SK-N-SH (cell line): ENCODE measurements around the gene NT5C1A. TPM values are rescaled to one million over a fixed set of nuclear protein-coding genes. Genes with fewer than 3 reads are reported as not detected.

Source experiments
- CTCF ChIA-PET: fragments of 300-600, 350-600 bp; formaldehyde crosslinking; extraction: SDS; loops from one replicate; lab custom pipeline; 2021; lab: Yijun Ruan, JAX
- POLR2A ChIA-PET: fragments of 350-600 bp; sonication (Branson Sonifier 250); formaldehyde crosslinking; extraction: SDS; loops from one replicate; lab custom pipeline; 2020; ENCODE audit warnings: antibody characterized with exemption, inconsistent platforms; lab: Yijun Ruan, JAX
- DNase-seq: peaks from one replicate; pipeline ENCODE4 v3.0.0; 2012
- H2AFZ ChIP-seq: fragments of 200-600 bp; sonication (generic); 2 replicates; pipeline ENCODE4 v1.8.1; 2016; ENCODE audit warnings: antibody characterized with exemption, mild to moderate bottlenecking, low read depth
- H3F3A ChIP-seq: fragments of 200-600 bp; sonication (generic); replicated peaks from 2 replicates; pipeline ENCODE3; 2016; ENCODE audit warnings: antibody characterized with exemption, mild to moderate bottlenecking; ENCODE audit not compliant: insufficient read depth
- H3K27ac ChIP-seq, 2 experiments: fragments of 200-500 bp in 1 of 2; fragments of 200-600 bp in 1 of 2; sonication (Bioruptor generic) in 1 of 2; sonication (generic), shearing (Covaris generic) in 1 of 2; 2 replicates each; pipeline versions ENCODE4 v1.5.1 to v1.6.1; 2014 to 2016; ENCODE audit warnings: low read depth in 2 of 2, inconsistent platforms in 1 of 2, low read length in 1 of 2, mild to moderate bottlenecking in 1 of 2, mixed read lengths in 1 of 2
- H3K27me3 ChIP-seq: fragments of 200-600 bp; sonication (generic), shearing (Covaris generic); 2 replicates; pipeline ENCODE4 v1.6.1; 2016; ENCODE audit warnings: mixed run types; ENCODE audit not compliant: insufficient read depth
- H3K36me3 ChIP-seq, 2 experiments: fragments of 200-500 bp in 1 of 2; fragments of 200-600 bp in 1 of 2; sonication (Bioruptor generic) in 1 of 2; sonication (generic) in 1 of 2; replicated peaks in 1 of 2; 2 replicates each; pipeline versions ENCODE3 to v1.5.1; 2014 to 2016; ENCODE audit warnings: low read length in 1 of 2, mild to moderate bottlenecking in 1 of 2; ENCODE audit not compliant: insufficient read depth in 2 of 2, control insufficient read depth in 1 of 2
- H3K4me1 ChIP-seq, 2 experiments: fragments of 200-500 bp in 1 of 2; fragments of 200-600 bp in 1 of 2; sonication (Bioruptor generic) in 1 of 2; sonication (generic), shearing (Covaris generic) in 1 of 2; 2 replicates each; pipeline versions ENCODE4 v1.5.1 to v1.6.1; 2014 to 2016; ENCODE audit warnings: low read depth in 1 of 2, low read length in 1 of 2, mixed run types in 1 of 2; ENCODE audit not compliant: insufficient read depth in 2 of 2, control insufficient read depth in 1 of 2
- H3K4me2 ChIP-seq: fragments of 200-600 bp; sonication (generic), shearing (Covaris generic); 2 replicates; pipeline ENCODE4 v1.6.1; 2017; ENCODE audit warnings: mixed run types
- H3K4me3 ChIP-seq, 2 experiments: fragments of 200-500 bp in 1 of 2; fragments of 200-600 bp in 1 of 2; sonication (Bioruptor generic) in 1 of 2; sonication (generic), shearing (Covaris generic) in 1 of 2; 2 replicates each; pipeline versions ENCODE4 v1.5.1 to v1.8.1; 2014 to 2016; ENCODE audit warnings: low read depth in 2 of 2, inconsistent platforms in 1 of 2, low read length in 1 of 2, mild to moderate bottlenecking in 1 of 2, mixed read lengths in 1 of 2, moderate library complexity in 1 of 2
- H3K79me2 ChIP-seq: fragments of 200-600 bp; sonication (generic); 2 replicates; pipeline ENCODE4 v1.8.1; 2017; ENCODE audit warnings: mild to moderate bottlenecking; ENCODE audit not compliant: insufficient read depth
- H3K9ac ChIP-seq: fragments of 200-600 bp; sonication (generic); 2 replicates; pipeline ENCODE4 v1.6.1; 2017; ENCODE audit warnings: mixed run types
- H3K9me2 ChIP-seq: fragments of 200-600 bp; sonication (generic); 2 replicates; pipeline ENCODE4 v1.6.1; 2017; ENCODE audit warnings: mixed run types
- H3K9me3 ChIP-seq: fragments of 200-600 bp; sonication (generic); 2 replicates; pipeline ENCODE4 v1.6.1; 2017; ENCODE audit warnings: mixed run types, mild to moderate bottlenecking, moderate library complexity
- H4K20me1 ChIP-seq: fragments of 200-600 bp; sonication (generic); 2 replicates; pipeline ENCODE4 v1.6.1; 2017; ENCODE audit warnings: mild to moderate bottlenecking, mixed run types; ENCODE audit not compliant: insufficient read depth
- CHD2 ChIP-seq: fragments of 150-350 bp; IDR thresholded peaks from 2 replicates; pipeline ENCODE4 v1.6.1; 2018; ENCODE audit warnings: low read length; ENCODE audit not compliant: partially characterized antibody
- CTCF ChIP-seq: fragments of 200-600 bp; sonication (generic); IDR thresholded peaks from 2 replicates; pipeline ENCODE4 v1.6.1; 2017; ENCODE audit warnings: antibody characterized with exemption, mild to moderate bottlenecking, moderate library complexity
- ELF1 ChIP-seq: IDR thresholded peaks from 2 replicates; pipeline ENCODE4 v1.4.0; 2012
- FOXJ3 ChIP-seq: sonication (generic); formaldehyde crosslinking; IDR thresholded peaks from 2 replicates; pipeline ENCODE4 v1.5.1; 2020; ENCODE audit warnings: mild to moderate bottlenecking, missing genetic modification reagents
- FOXM1 ChIP-seq: IDR thresholded peaks from 2 replicates; pipeline ENCODE4 v1.4.0; 2012; ENCODE audit warnings: low read depth, mild to moderate bottlenecking
- JUND ChIP-seq: IDR thresholded peaks from 2 replicates; pipeline ENCODE4 v1.4.0; 2012
- MXI1 ChIP-seq: IDR thresholded peaks from 2 replicates; pipeline ENCODE4 v1.6.1; 2012; ENCODE audit warnings: mild to moderate bottlenecking, low read depth, low read length, improper control_type of control experiment
- NRF1 ChIP-seq: IDR thresholded peaks from 2 replicates; pipeline ENCODE4 v1.6.1; 2012; ENCODE audit warnings: low read depth, mild to moderate bottlenecking, low read length
- POLR2AphosphoS5 ChIP-seq: IDR thresholded peaks from 2 replicates; pipeline ENCODE4 v1.6.1; 2012; ENCODE audit warnings: low read depth, low read length
- RAD21 ChIP-seq: IDR thresholded peaks from 2 replicates; pipeline ENCODE4 v1.6.1; 2012; ENCODE audit warnings: mild to moderate bottlenecking, low read length
- RCOR1 ChIP-seq: fragments of 150-350 bp; IDR thresholded peaks from 2 replicates; pipeline ENCODE4 v1.6.1; 2017; ENCODE audit warnings: antibody characterized with exemption, low read length
- RXRA ChIP-seq: IDR thresholded peaks from 2 replicates; pipeline ENCODE4 v1.4.0; 2012; ENCODE audit warnings: low read depth, mild to moderate bottlenecking, borderline replicate concordance
- SMC3 ChIP-seq: IDR thresholded peaks from 2 replicates; pipeline ENCODE4 v1.6.1; 2012; ENCODE audit warnings: low read depth, low read length, improper control_type of control experiment
- TAF1 ChIP-seq: IDR thresholded peaks from 2 replicates; pipeline ENCODE4 v1.6.1; 2012; ENCODE audit warnings: low read depth, mild to moderate bottlenecking, low read length, moderate library complexity, borderline replicate concordance
- TCF12 ChIP-seq: IDR thresholded peaks from 2 replicates; pipeline ENCODE4 v1.4.0; 2012
- TEAD4 ChIP-seq: IDR thresholded peaks from 2 replicates; pipeline ENCODE4 v1.4.0; 2012; ENCODE audit warnings: mild to moderate bottlenecking, borderline replicate concordance; ENCODE audit not compliant: insufficient read depth
- USF1 ChIP-seq: IDR thresholded peaks from 2 replicates; pipeline ENCODE4 v1.4.0; 2012; ENCODE audit warnings: low read depth, borderline replicate concordance
- USF2 ChIP-seq: fragments of 150-350 bp; IDR thresholded peaks from 2 replicates; pipeline ENCODE4 v1.6.1; 2017; ENCODE audit warnings: antibody characterized with exemption, low read length, low read depth, borderline replicate concordance
- ZBTB33 ChIP-seq: IDR thresholded peaks from 2 replicates; pipeline ENCODE4 v1.4.0; 2012; ENCODE audit warnings: low read depth, borderline replicate concordance
- WGBS: methylation state at CpG from one replicate; pipeline ENCODE4 v1.1.6; 2017; ENCODE audit warnings: low lambda C conversion rate; 5-methylcytosine and 5-hydroxymethylcytosine counted together
- polyA plus RNA-seq, 3 experiments: library from polyadenylated mRNA; depleted of rRNA; stranded (reverse); fragments of >200 nt; gene quantifications; 2 replicates each; pipeline ENCODE4 v1.2.3, GENCODE V29; 2012

Gene NT5C1A
- polyA plus RNA-seq, 1 of the 3 experiments (the other 2 are of a cell fraction), result 0.12 TPM

- CTCF ChIA-PET, result interaction anchor here (1.1 to 2.2 kb wide), 5 partner anchors 18 to 48 kb away, joined by 3 to 10 read pairs (median 4); no protein-coding TSS in a partner anchor
Measured at GRCh38 chr1:39625009-39625408, 46.9 kb downstream of the NT5C1A start.

More at GRCh38 chr1:39625009-39625408, 46.9 kb downstream of the NT5C1A start:
- 69% methylated on average over 4 of the region's 8 CpGs for WGBS
- TF ChIP-seq TCF12, result no peak
- no peak for TF ChIP-seq USF2
- no peak for TF ChIP-seq RCOR1
- no peak for TF ChIP-seq POLR2AphosphoS5
- no peak for TF ChIP-seq JUND
- TF ChIP-seq TAF1, result no peak
- TF ChIP-seq CTCF, result no peak
- TF ChIP-seq FOXJ3 (CRISPR knock-in tag), result no peak
- TF ChIP-seq FOXM1, result no peak
- no peak for TF ChIP-seq SMC3
- no peak for TF ChIP-seq MXI1
- TF ChIP-seq RAD21, result no peak
- TF ChIP-seq NRF1, result no peak
- no peak for TF ChIP-seq CHD2
- no peak for TF ChIP-seq ZBTB33
- TF ChIP-seq ELF1, result no peak
- TF ChIP-seq RXRA, result no peak
- TF ChIP-seq TEAD4, result no peak
- TF ChIP-seq USF1, result no peak
- Histone ChIP-seq H3K4me2 (no peak overlapping the region), H3F3A (no peaks in the 10 kb centered on the region), H3K27ac (peak overlapping the region in 1 of 2 experiments; percentile 70; a peak in 2 of 4 replicates), H3K9ac (no peak overlapping the region), H3K9me3 (no peaks in the 10 kb centered on the region), H3K36me3 (no peaks in the 10 kb centered on the region), H3K79me2 (no peaks in the 10 kb centered on the region), H3K4me1 (peaks cover 0 to 29% of the 10 kb centered on the region in 2 experiments; a peak in 1 of 4 replicates), H4K20me1 (no peaks in the 10 kb centered on the region), H3K9me2 (no peaks in the 10 kb centered on the region), H2AFZ (no peak overlapping the region), H3K27me3 (peaks cover 4% of the 10 kb centered on the region), H3K4me3 (no peak overlapping the region)
- DNase-seq, result no peak
- POLR2A ChIA-PET, result no interaction called here
